ENCODE measurements around the gene ITGB3. TPM values are rescaled to one million over a fixed set of nuclear protein-coding genes. Genes with fewer than 3 reads are reported as not detected.
A peak's percentile ranks its signal among the peaks of the same experiment; 100 is the strongest.

Gene ITGB3
- total and polyA plus RNA-seq, 9 of the 15 experiments (the other 6 are each of a cell fraction or from before 2014, with no cell fraction given), result 0.08 to 2.6 (median 0.62) TPM; not detected in 1

DNA sequence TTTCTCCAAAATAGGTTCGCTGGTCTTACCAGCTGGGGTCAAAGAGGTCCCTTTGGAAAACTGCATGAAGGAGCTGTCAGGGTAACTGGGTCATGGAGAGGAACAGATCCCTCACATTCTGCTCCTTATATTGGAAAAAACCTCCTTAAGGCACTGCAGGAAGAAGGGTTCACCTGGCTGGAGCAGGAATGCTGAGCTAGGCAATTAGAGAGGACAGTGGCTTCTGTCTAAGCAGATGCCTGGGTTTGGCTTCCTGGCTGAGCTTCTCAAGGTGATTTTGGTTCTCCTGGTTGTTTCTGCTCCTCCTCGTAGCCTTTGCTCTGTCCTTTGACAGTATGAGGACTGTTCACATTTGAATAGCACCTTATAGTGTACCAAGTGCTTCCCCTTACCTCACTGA, 19.6 kb downstream of the ITGB3 start:
- WGBS (ENCODE audit: insufficient coverage, low coverage, missing lambda C conversion rate), result 67% methylated on average over 2 of the region's 2 CpGs
- peak; percentile 50 for TF ChIP-seq MAFF (IDR thresholded peaks at IDR 0.05; ENCODE audit: low read length)
- TF ChIP-seq, protein P1, sequence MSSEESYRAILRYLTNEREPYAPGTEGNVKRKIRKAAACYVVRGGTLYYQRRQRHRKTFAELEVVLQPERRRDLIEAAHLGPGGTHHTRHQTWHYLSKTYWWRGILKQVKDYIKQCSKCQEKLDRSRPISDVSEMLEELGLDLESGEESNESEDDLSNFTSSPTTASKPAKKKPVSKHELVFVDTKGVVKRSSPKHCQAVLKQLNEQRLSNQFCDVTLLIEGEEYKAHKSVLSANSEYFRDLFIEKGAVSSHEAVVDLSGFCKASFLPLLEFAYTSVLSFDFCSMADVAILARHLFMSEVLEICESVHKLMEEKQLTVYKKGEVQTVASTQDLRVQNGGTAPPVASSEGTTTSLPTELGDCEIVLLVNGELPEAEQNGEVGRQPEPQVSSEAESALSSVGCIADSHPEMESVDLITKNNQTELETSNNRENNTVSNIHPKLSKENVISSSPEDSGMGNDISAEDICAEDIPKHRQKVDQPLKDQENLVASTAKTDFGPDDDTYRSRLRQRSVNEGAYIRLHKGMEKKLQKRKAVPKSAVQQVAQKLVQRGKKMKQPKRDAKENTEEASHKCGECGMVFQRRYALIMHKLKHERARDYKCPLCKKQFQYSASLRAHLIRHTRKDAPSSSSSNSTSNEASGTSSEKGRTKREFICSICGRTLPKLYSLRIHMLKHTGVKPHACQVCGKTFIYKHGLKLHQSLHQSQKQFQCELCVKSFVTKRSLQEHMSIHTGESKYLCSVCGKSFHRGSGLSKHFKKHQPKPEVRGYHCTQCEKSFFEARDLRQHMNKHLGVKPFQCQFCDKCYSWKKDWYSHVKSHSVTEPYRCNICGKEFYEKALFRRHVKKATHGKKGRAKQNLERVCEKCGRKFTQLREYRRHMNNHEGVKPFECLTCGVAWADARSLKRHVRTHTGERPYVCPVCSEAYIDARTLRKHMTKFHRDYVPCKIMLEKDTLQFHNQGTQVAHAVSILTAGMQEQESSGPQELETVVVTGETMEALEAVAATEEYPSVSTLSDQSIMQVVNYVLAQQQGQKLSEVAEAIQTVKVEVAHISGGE (CRISPR knock-in tag; IDR thresholded peaks at IDR 0.05), result no peak
- peak; percentile 69 for TF ChIP-seq C11orf30 (IDR thresholded peaks at IDR 0.05; ENCODE audit: low read depth)
- no peak for TF ChIP-seq PHF21A (IDR thresholded peaks at IDR 0.05; ENCODE audit: borderline replicate concordance, low read depth)
- TF ChIP-seq PHF8 (IDR thresholded peaks at IDR 0.05; ENCODE audit: borderline replicate concordance, low read length), result no peak
- TF ChIP-seq TCFL5 (CRISPR knock-in tag; conservative IDR thresholded peaks at IDR 0.05), result no peak
- no peak for TF ChIP-seq EWSR1 (IDR thresholded peaks at IDR 0.05; ENCODE audit: borderline replicate concordance, low read depth, partially characterized antibody)
- TF ChIP-seq ZNF316 (IDR thresholded peaks at IDR 0.05), result peak; percentile 71
- TF ChIP-seq MAFK (IDR thresholded peaks at IDR 0.05; ENCODE audit: low read length), result peak; percentile 55
- no peak for TF ChIP-seq HDAC3 (IDR thresholded peaks at IDR 0.05; ENCODE audit: borderline replicate concordance, partially characterized antibody)
- TF ChIP-seq MAFG (tag; conservative IDR thresholded peaks at IDR 0.05), result 0 out of 2 replicates have a peak, but pooled peaks have one; percentile 45
- no peak for TF ChIP-seq TBP (optimal IDR thresholded peaks at IDR 0.05; ENCODE audit: low read depth, low read length)
- Histone ChIP-seq H3K27ac (ENCODE audit: extremely low read depth, low read depth, low read length) (no peak overlapping the region), H3K4me1 (replicated peaks in 1 of 2; ENCODE audit: control insufficient read depth in 2 of 2, insufficient read depth in 2 of 2, low read length in 2 of 2) (peaks cover 24 to 27% of the 10 kb centered on the region in 2 experiments), H3K4me3 (no peak overlapping the region), H3K9ac (ENCODE audit: insufficient read depth in 1 of 2, low read depth in 2 of 2, low read length in 2 of 2) (no peak overlapping the region), H3K9me3 (replicated peaks; ENCODE audit: control insufficient read depth, insufficient read depth, low read depth, low read length) (no peaks in the 10 kb centered on the region), H2AFZ (ENCODE audit: low read depth, low read length) (peak overlapping the region; percentile 7; the same call in 1 of the 2 replicates), H3K4me2 (ENCODE audit: insufficient read depth, low read length) (no peak overlapping the region), H3K36me3 (ENCODE audit: control insufficient read depth, insufficient read depth, low read length) (no peaks in the 10 kb centered on the region), H3K9me1 (ENCODE audit: control insufficient read depth, insufficient read depth, low read length) (peaks cover 2% of the 10 kb centered on the region), H4K20me1 (replicated peaks; ENCODE audit: control insufficient read depth, insufficient read depth, low read length) (no peaks in the 10 kb centered on the region), H3K79me2 (ENCODE audit: control insufficient read depth, insufficient read depth, low read length) (no peaks in the 10 kb centered on the region), H3K27me3 (ENCODE audit: control insufficient read depth in 2 of 2, insufficient read depth in 2 of 2, low read length in 2 of 2) (no peaks in the 10 kb centered on the region)
- no peak for DNase-seq (ENCODE audit: extremely low read depth in 1 of 4, low spot score in 3 of 4)
- BruUV-seq (replicated peaks), result no TSS peak
- ATAC-seq, result no peak
- ChIA-PET POLR2A (interaction anchor here (1.1 to 4.9 kb wide), 3 partner anchors 11 to 19 kb away, joined by 4 to 34 read pairs (median 4); no protein-coding TSS in a partner anchor), CTCF (ENCODE audit: low intra/inter-chr PET ratio) (no interaction called here)
- intact Hi-C loops (cut with micrococcal nuclease) (no loop called here), in situ Hi-C loops (cut with MboI) (no loop called here)
- no peak for FAIRE-seq
